ENCODE results near the gene ZDHHC11.
A peak's percentile ranks its signal among the peaks of the same experiment; 100 is the strongest.

ZDHHC11 gene

GRCh38 chr5:850511-851006 is at the start of gene ZDHHC11:
Gene ZDHHC11 (minus strand): TSS chr5:850986. CDS start chr5:850602, 384 bp downstream.
- Histone ChIP-seq H3K27me3 (ENCODE audit: control insufficient read depth, insufficient read depth, low read length) (no peaks in the 10 kb centered on the region; the same call in 1 of the 2 replicates), H3K9ac (ENCODE audit: low read length) (peak within 1 kb of the TSS; percentile 39), H3K9me3 (ENCODE audit: control insufficient read depth, insufficient read depth, low read depth, low read length) (no peaks in the 10 kb centered on the region), H3K4me1 (ENCODE audit: control insufficient read depth, insufficient read depth, low read length) (peaks cover 6% of the 10 kb centered on the region; the same call in 1 of the 2 replicates), H3K4me3 (ENCODE audit: low read depth, low read length) (peak within 1 kb of the TSS; percentile 40; the same call in 1 of the 2 replicates), H3K36me3 (ENCODE audit: control insufficient read depth, insufficient read depth, low read length) (peaks cover 9% of the 10 kb centered on the region), H3K27ac (ENCODE audit: low read depth, low read length) (no peak within 1 kb of the TSS)

- peak overlapping the region; percentile 81 for H3K4me3 ChIP-seq (ENCODE audit: low read depth, low read length)
- no peaks in the 10 kb centered on the region for H3K9me3 ChIP-seq (ENCODE audit: control insufficient read depth, insufficient read depth, low read depth, low read length)
- peaks cover 2% of the 10 kb centered on the region; the same call in 1 of the 2 replicates for H3K4me1 ChIP-seq (ENCODE audit: control insufficient read depth, insufficient read depth, low read length)
- peaks cover 59% of the 10 kb centered on the region for H3K36me3 ChIP-seq (ENCODE audit: control insufficient read depth, insufficient read depth, low read length)
- peak overlapping the region; percentile 90 for H3K9ac ChIP-seq (ENCODE audit: low read length)
- H3K27ac ChIP-seq (ENCODE audit: low read depth, low read length) = no peak overlapping the region
- no peaks in the 10 kb centered on the region for H3K27me3 ChIP-seq (ENCODE audit: control insufficient read depth, insufficient read depth, low read length)
These were observed 42.9 kb upstream of the ZDHHC11 start for GRCh38 chr5:893711-894110.

GRCh38 chr5:893137-893506 is 42.3 kb upstream of the ZDHHC11 start:
- Histone ChIP-seq H3K27ac (ENCODE audit: low read depth, low read length) (peak overlapping the region; percentile 62; the same call in 1 of the 2 replicates), H3K36me3 (ENCODE audit: control insufficient read depth, insufficient read depth, low read length) (peaks cover 64% of the 10 kb centered on the region)

GRCh38 chr5:892394-893136 is 41.8 kb upstream of the ZDHHC11 start, which contains the start of the genes BRD9 and TRIP13:
Gene BRD9 (minus strand): TSS chr5:892801. CDS start chr5:892657, 144 bp downstream.
Gene TRIP13 (plus strand): TSS chr5:892884. CDS start chr5:892999, 115 bp downstream.
- Histone ChIP-seq H3K4me3 (ENCODE audit: low read depth, low read length) (peak within 1 kb of the TSS; percentile 81), H3K27ac (ENCODE audit: low read depth, low read length) (peak within 1 kb of the TSS; percentile 62), H3K36me3 (ENCODE audit: control insufficient read depth, insufficient read depth, low read length) (peaks cover 70% of the 10 kb centered on the region), H3K9ac (ENCODE audit: low read length) (peak within 1 kb of the TSS; percentile 90), H3K9me3 (ENCODE audit: control insufficient read depth, insufficient read depth, low read depth, low read length) (no peaks in the 10 kb centered on the region), H3K27me3 (ENCODE audit: control insufficient read depth, insufficient read depth, low read length) (no peaks in the 10 kb centered on the region), H3K4me1 (ENCODE audit: control insufficient read depth, insufficient read depth, low read length) (peaks cover 2% of the 10 kb centered on the region; the same call in 1 of the 2 replicates)

More at GRCh38 chr5:893137-893506, 42.3 kb upstream of the ZDHHC11 start:
- H3K27me3 ChIP-seq (ENCODE audit: control insufficient read depth, insufficient read depth, low read length) = no peaks in the 10 kb centered on the region
- H3K9ac ChIP-seq (ENCODE audit: low read length) = peak overlapping the region; percentile 90
- peak overlapping the region; percentile 81 for H3K4me3 ChIP-seq (ENCODE audit: low read depth, low read length)
- peaks cover 2% of the 10 kb centered on the region; the same call in 1 of the 2 replicates for H3K4me1 ChIP-seq (ENCODE audit: control insufficient read depth, insufficient read depth, low read length)
- no peaks in the 10 kb centered on the region for H3K9me3 ChIP-seq (ENCODE audit: control insufficient read depth, insufficient read depth, low read depth, low read length)

- H3K36me3 ChIP-seq (ENCODE audit: control insufficient read depth, insufficient read depth, low read length) = peaks cover 75% of the 10 kb centered on the region
- peak overlapping the region; percentile 62 for H3K27ac ChIP-seq (ENCODE audit: low read depth, low read length)
- H3K9me3 ChIP-seq (ENCODE audit: control insufficient read depth, insufficient read depth, low read depth, low read length) = no peaks in the 10 kb centered on the region
- H3K27me3 ChIP-seq (ENCODE audit: control insufficient read depth, insufficient read depth, low read length) = no peaks in the 10 kb centered on the region
- peak overlapping the region; percentile 81 for H3K4me3 ChIP-seq (ENCODE audit: low read depth, low read length)
- H3K4me1 ChIP-seq (ENCODE audit: control insufficient read depth, insufficient read depth, low read length) = peaks cover 2% of the 10 kb centered on the region; the same call in 1 of the 2 replicates
- peak overlapping the region; percentile 90 for H3K9ac ChIP-seq (ENCODE audit: low read length)
These were observed 41.1 kb upstream of the ZDHHC11 start for GRCh38 chr5:891837-892393.

GRCh38 chr5:891117-891836 is 40.5 kb upstream of the ZDHHC11 start:
- Histone ChIP-seq H3K27me3 (ENCODE audit: control insufficient read depth, insufficient read depth, low read length) (no peaks in the 10 kb centered on the region), H3K9me3 (ENCODE audit: control insufficient read depth, insufficient read depth, low read depth, low read length) (no peaks in the 10 kb centered on the region), H3K27ac (ENCODE audit: low read depth, low read length) (peak overlapping the region; percentile 62; the same call in 1 of the 2 replicates), H3K36me3 (ENCODE audit: control insufficient read depth, insufficient read depth, low read length) (peaks cover 75% of the 10 kb centered on the region), H3K4me3 (ENCODE audit: low read depth, low read length) (peak overlapping the region; percentile 81), H3K9ac (ENCODE audit: low read length) (peak overlapping the region; percentile 90), H3K4me1 (ENCODE audit: control insufficient read depth, insufficient read depth, low read length) (peaks cover 2% of the 10 kb centered on the region; the same call in 1 of the 2 replicates)

- peaks cover 2% of the 10 kb centered on the region; the same call in 1 of the 2 replicates for H3K4me1 ChIP-seq (ENCODE audit: control insufficient read depth, insufficient read depth, low read length)
- H3K9me3 ChIP-seq (ENCODE audit: control insufficient read depth, insufficient read depth, low read depth, low read length) = no peaks in the 10 kb centered on the region
- H3K9ac ChIP-seq (ENCODE audit: low read length) = no peak overlapping the region
- H3K36me3 ChIP-seq (ENCODE audit: control insufficient read depth, insufficient read depth, low read length) = peaks cover 76% of the 10 kb centered on the region
- H3K27ac ChIP-seq (ENCODE audit: low read depth, low read length) = no peak overlapping the region
- H3K27me3 ChIP-seq (ENCODE audit: control insufficient read depth, insufficient read depth, low read length) = no peaks in the 10 kb centered on the region
- no peak overlapping the region for H3K4me3 ChIP-seq (ENCODE audit: low read depth, low read length)
These were observed 38.4 kb upstream of the ZDHHC11 start for GRCh38 chr5:889075-889710.

- H3K36me3 ChIP-seq (ENCODE audit: control insufficient read depth, insufficient read depth, low read length) = peaks cover 76% of the 10 kb centered on the region
- H3K4me1 ChIP-seq (ENCODE audit: control insufficient read depth, insufficient read depth, low read length) = peaks cover 2% of the 10 kb centered on the region; the same call in 1 of the 2 replicates
- H3K27ac ChIP-seq (ENCODE audit: low read depth, low read length) = no peak overlapping the region
- H3K9ac ChIP-seq (ENCODE audit: low read length) = no peak overlapping the region
- no peaks in the 10 kb centered on the region for H3K9me3 ChIP-seq (ENCODE audit: control insufficient read depth, insufficient read depth, low read depth, low read length)
- H3K27me3 ChIP-seq (ENCODE audit: control insufficient read depth, insufficient read depth, low read length) = no peaks in the 10 kb centered on the region
- H3K4me3 ChIP-seq (ENCODE audit: low read depth, low read length) = no peak overlapping the region
These were observed 37.9 kb upstream of the ZDHHC11 start for GRCh38 chr5:888638-889035.

GRCh38 chr5:887947-888637 is 37.3 kb upstream of the ZDHHC11 start:
- Histone ChIP-seq H3K9ac (ENCODE audit: low read length) (no peak overlapping the region), H3K36me3 (ENCODE audit: control insufficient read depth, insufficient read depth, low read length) (peaks cover 82% of the 10 kb centered on the region), H3K4me1 (ENCODE audit: control insufficient read depth, insufficient read depth, low read length) (peaks cover 2% of the 10 kb centered on the region; the same call in 1 of the 2 replicates), H3K27me3 (ENCODE audit: control insufficient read depth, insufficient read depth, low read length) (no peaks in the 10 kb centered on the region), H3K4me3 (ENCODE audit: low read depth, low read length) (no peak overlapping the region), H3K9me3 (ENCODE audit: control insufficient read depth, insufficient read depth, low read depth, low read length) (no peaks in the 10 kb centered on the region), H3K27ac (ENCODE audit: low read depth, low read length) (no peak overlapping the region)
